Parathyroid adenoma (tissue), 2 donors: Measurements from ENCODE around the gene ZNF581.

Experiments used
- H2AFZ ChIP-seq: fragments of 300-600 bp; sonication (generic); one replicate; pipeline ENCODE4 v1.7.0; 2017; ENCODE audit warnings: antibody characterized with exemption, mild to moderate bottlenecking
- H3K27ac ChIP-seq: fragments of 300-600 bp; sonication (generic); one replicate; pipeline ENCODE4 v1.7.0; 2017
- H3K27me3 ChIP-seq: fragments of 300-600 bp; sonication (generic); one replicate; pipeline ENCODE4 v1.7.0; 2017; ENCODE audit warnings: low read length; ENCODE audit not compliant: control insufficient read depth, insufficient read depth
- H3K36me3 ChIP-seq: fragments of 300-600 bp; sonication (generic); one replicate; pipeline ENCODE4 v1.7.0; 2017; ENCODE audit warnings: low read length; ENCODE audit not compliant: control insufficient read depth, insufficient read depth
- H3K4me1 ChIP-seq: fragments of 300-600 bp; sonication (generic); one replicate; pipeline ENCODE4 v1.7.0; 2017; ENCODE audit warnings: control low read depth
- H3K4me2 ChIP-seq: fragments of 300-600 bp; sonication (generic); one replicate; pipeline ENCODE4 v1.7.0; 2017; ENCODE audit warnings: low read length
- H3K4me3 ChIP-seq: fragments of 300-600 bp; sonication (generic); one replicate; pipeline ENCODE4 v1.7.0; 2017; ENCODE audit warnings: low read depth, low read length
- H3K79me2 ChIP-seq: fragments of 300-600 bp; sonication (generic); one replicate; pipeline ENCODE4 v1.7.0; 2017; ENCODE audit warnings: control low read depth
- H3K9ac ChIP-seq: fragments of 300-600 bp; sonication (generic); one replicate; pipeline ENCODE4 v1.7.0; 2017; ENCODE audit warnings: mild to moderate bottlenecking
- H3K9me3 ChIP-seq: fragments of 300-600 bp; sonication (generic); one replicate; pipeline ENCODE4 v1.7.0; 2017; ENCODE audit warnings: low read length; ENCODE audit not compliant: control insufficient read depth
- TF ChIP-seq, protein P1 (sequence below): fragments of 300-600 bp; sonication (generic); IDR thresholded peaks from one replicate; pipeline ENCODE4 v1.7.0; 2017; ENCODE audit warnings: antibody characterized with exemption, mild to moderate bottlenecking
- donor health status: primary hyperparathyroidism.

The ZNF581 gene

DNA sequence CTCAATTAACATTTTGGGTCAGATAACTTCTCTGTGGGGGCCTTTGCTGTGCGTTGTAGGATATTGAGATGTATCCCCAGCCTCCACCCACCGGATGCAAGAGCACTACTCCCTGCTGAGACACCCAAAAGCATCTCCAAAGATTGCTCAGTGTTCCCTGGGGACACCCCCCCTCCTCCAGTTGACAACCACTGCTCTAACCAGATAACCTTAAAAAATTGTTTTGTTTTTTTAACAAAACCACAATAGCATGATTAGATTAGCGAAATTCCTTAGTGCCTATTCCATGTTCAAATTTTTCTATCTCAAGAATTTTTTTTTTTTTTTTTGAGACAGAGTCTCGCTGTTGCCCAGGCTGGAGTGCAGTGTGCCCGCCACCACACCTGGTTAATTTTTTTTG lies 29.0 kb downstream of the ZNF581 start:
- no peaks in the 10 kb centered on the region for H3K27me3 ChIP-seq
- H3K4me2 ChIP-seq: no peak overlapping the region
- peaks cover 42% of the 10 kb centered on the region for H3K79me2 ChIP-seq
- H3K4me1 ChIP-seq: peaks cover 19% of the 10 kb centered on the region
- H2AFZ ChIP-seq: no peak overlapping the region
- H3K9ac ChIP-seq: no peak overlapping the region
- H3K4me3 ChIP-seq: no peak overlapping the region
- no peaks in the 10 kb centered on the region for H3K9me3 ChIP-seq
- TF ChIP-seq, protein P1, sequence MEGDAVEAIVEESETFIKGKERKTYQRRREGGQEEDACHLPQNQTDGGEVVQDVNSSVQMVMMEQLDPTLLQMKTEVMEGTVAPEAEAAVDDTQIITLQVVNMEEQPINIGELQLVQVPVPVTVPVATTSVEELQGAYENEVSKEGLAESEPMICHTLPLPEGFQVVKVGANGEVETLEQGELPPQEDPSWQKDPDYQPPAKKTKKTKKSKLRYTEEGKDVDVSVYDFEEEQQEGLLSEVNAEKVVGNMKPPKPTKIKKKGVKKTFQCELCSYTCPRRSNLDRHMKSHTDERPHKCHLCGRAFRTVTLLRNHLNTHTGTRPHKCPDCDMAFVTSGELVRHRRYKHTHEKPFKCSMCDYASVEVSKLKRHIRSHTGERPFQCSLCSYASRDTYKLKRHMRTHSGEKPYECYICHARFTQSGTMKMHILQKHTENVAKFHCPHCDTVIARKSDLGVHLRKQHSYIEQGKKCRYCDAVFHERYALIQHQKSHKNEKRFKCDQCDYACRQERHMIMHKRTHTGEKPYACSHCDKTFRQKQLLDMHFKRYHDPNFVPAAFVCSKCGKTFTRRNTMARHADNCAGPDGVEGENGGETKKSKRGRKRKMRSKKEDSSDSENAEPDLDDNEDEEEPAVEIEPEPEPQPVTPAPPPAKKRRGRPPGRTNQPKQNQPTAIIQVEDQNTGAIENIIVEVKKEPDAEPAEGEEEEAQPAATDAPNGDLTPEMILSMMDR: no peak
- H3K27ac ChIP-seq: no peak overlapping the region
- H3K36me3 ChIP-seq: no peaks in the 10 kb centered on the region

DNA sequence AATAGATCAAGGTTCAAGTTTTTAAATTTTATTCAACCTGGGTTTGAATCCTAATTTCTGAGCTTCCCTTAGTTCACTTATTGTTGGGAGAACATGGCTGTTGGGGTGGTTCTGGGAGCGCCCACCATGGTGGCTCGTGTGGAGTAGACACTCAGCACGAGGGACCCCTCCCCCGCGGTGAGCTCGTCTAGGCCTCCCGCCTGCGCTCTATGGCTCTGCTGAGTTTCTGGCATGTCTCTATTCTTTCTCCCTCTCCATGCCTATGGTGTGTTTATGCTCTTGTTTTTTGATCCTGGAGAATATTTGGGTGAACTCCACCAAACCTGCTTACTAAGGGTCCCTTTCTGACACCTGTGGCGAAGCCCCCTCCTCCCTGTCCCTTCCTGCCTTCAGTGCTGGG lies 30.0 kb downstream of the ZNF581 start:
- no peaks in the 10 kb centered on the region for H3K27me3 ChIP-seq
- no peak overlapping the region for H2AFZ ChIP-seq
- H3K9me3 ChIP-seq: no peaks in the 10 kb centered on the region
- TF ChIP-seq, protein P1: no peak
- peaks cover 32% of the 10 kb centered on the region for H3K79me2 ChIP-seq
- no peaks in the 10 kb centered on the region for H3K36me3 ChIP-seq
- no peak overlapping the region for H3K4me3 ChIP-seq
- H3K4me2 ChIP-seq: no peak overlapping the region
- H3K27ac ChIP-seq: no peak overlapping the region
- H3K4me1 ChIP-seq: peaks cover 25% of the 10 kb centered on the region
- no peak overlapping the region for H3K9ac ChIP-seq

DNA sequence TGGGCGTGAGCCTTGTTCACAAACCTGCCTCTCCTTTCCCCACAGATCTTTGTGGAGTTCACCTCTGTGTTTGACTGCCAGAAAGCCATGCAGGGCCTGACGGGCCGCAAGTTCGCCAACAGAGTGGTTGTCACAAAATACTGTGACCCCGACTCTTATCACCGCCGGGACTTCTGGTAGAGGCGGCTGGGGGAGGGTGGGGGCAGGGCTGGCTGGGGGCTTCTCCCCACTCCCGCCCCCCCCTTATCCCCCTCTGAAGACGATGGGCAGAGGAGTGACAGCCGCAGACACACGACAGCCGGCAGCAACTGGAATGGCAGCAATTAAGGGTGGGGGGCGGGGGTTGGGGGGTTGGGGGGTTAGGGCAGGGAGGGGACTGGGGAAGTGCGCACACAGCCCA lies 30.4 kb downstream of the ZNF581 start:
- H3K9me3 ChIP-seq: no peaks in the 10 kb centered on the region
- no peak overlapping the region for H2AFZ ChIP-seq
- no peak overlapping the region for H3K27ac ChIP-seq
- H3K9ac ChIP-seq: no peak overlapping the region
- H3K27me3 ChIP-seq: no peaks in the 10 kb centered on the region
- H3K4me1 ChIP-seq: peaks cover 27% of the 10 kb centered on the region
- peaks cover 28% of the 10 kb centered on the region for H3K79me2 ChIP-seq
- TF ChIP-seq, protein P1: no peak
- H3K4me2 ChIP-seq: no peak overlapping the region
- no peaks in the 10 kb centered on the region for H3K36me3 ChIP-seq
- no peak overlapping the region for H3K4me3 ChIP-seq

DNA sequence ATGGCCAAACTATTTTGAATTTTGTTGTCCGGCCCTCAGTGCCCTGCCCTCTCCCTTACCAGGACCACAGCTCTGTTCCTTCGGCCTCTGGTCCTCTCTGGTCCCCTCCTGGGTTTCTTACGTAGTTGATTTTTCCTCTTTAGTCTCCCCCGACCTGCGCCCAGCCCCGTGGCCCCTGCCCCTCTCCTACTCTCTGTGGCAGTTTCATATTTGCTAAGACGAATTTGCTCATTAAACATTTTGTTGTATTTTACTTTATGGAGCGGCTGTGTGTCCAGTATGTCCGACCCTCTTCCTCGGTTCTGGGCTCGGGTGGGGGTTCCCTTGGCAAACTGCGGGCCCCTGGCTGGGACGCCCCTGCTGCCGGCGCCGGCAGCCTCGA lies 31.0 kb downstream of the ZNF581 start:
- H3K9ac ChIP-seq: no peak overlapping the region
- H2AFZ ChIP-seq: peak overlapping the region; percentile 59
- no peaks in the 10 kb centered on the region for H3K27me3 ChIP-seq
- H3K4me3 ChIP-seq: peak overlapping the region; percentile 58
- peaks cover 29% of the 10 kb centered on the region for H3K79me2 ChIP-seq
- H3K4me2 ChIP-seq: peak overlapping the region; percentile 69
- no peaks in the 10 kb centered on the region for H3K36me3 ChIP-seq
- peak overlapping the region; percentile 68 for H3K27ac ChIP-seq
- peaks cover 33% of the 10 kb centered on the region for H3K4me1 ChIP-seq
- TF ChIP-seq, protein P1: no peak
- H3K9me3 ChIP-seq: no peaks in the 10 kb centered on the region

DNA sequence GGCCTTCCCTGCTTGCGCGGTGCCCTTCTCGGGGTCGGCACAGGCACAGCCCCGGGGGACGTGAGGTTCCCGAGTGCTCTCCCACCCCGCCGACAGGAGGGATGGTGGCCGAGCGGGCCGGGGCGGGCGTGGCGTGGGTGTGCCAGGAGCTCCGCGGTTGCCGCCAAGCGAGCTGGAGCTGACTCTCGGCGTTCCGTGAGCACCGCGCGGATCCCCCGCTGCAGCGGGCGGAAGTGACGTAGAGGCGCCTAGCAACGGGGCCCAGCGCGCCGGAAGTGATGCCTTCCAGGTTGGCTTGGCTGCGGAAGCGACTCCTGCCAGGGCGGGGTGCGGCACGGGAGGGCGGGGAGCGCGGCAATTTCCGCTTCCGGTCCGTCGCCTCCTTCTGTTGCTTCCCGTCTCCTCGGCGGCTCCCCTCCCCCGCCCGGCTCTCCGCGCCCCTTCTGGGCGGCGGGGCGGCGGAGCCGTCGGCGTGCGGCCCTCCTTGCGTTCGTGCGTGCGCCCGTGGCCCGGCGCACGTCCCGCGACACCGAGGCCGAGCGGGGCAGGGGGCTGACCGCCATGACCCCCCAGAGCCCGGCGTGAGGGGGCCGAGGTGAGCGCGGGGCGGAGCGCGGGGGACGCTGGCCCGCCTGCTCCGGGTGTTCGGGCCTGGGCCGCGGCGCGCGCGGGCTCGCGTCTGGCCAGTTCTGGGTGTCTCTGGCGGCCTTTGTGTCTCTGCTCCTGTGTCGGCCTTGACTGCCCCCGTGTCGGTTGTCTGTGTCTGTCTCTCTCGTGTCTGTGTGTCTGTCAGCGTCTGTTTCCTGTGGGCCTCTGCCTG lies 31.6 kb downstream of the ZNF581 start, which contains the start of gene EPN1:
Gene EPN1 (plus strand): TSS at position 386 of the 820 bp plus-strand sequence. CDS start 3,402 bp downstream, outside the sequence.
- H3K4me2 ChIP-seq: peak within 1 kb of the TSS; percentile 89
- peak within 1 kb of the TSS; percentile 59 for H2AFZ ChIP-seq
- peak within 1 kb of the TSS; percentile 31 for H3K9ac ChIP-seq
- H3K4me1 ChIP-seq: peaks cover 37% of the 10 kb centered on the region
- H3K4me3 ChIP-seq: peak within 1 kb of the TSS; percentile 79
- TF ChIP-seq, protein P1: no peak
- peaks cover 29% of the 10 kb centered on the region for H3K79me2 ChIP-seq
- no peaks in the 10 kb centered on the region for H3K36me3 ChIP-seq
- peak within 1 kb of the TSS; percentile 68 for H3K27ac ChIP-seq
- no peaks in the 10 kb centered on the region for H3K9me3 ChIP-seq
- H3K27me3 ChIP-seq: no peaks in the 10 kb centered on the region
